ENCODE data around the gene STEEP1.

STEEP1 gene

DNA sequence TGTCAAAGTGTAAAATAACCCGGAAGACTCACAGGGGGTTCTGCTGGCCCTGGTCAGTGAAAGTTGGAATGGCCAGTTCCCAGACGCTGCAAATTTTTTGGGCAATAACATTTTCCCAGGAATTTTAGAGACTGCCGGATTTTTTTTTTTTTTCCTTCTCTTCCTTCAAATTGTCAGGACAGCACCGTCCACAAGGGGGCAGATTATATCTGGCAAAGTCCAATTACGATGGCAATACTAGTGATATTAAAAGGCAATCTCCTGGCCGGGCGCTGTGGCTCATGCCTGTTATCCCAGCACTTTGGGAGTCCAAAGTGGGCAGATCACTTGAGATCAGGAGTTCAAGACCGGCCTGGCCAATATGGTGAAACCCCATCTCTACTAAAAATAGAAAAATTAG is 76.5 kb downstream of the STEEP1 start:
- peak; percentile 62 for DNase-seq (ENCODE audit: low read depth)

Data from EH (cell line).